LHCN-M2 (cell line): ENCODE measurements around the gene SLC52A3. TPM values are rescaled to one million over a fixed set of nuclear protein-coding genes. Genes with fewer than 3 reads are reported as not detected.

Experiments
- DNase-seq: peaks from one replicate; pipeline ENCODE4 v3.0.0-alpha.2; 2012; ENCODE audit warnings: low read depth
- total RNA-seq: library from RNA; depleted of rRNA; stranded (reverse); fragments of >200 nt; gene quantifications from 2 replicates; pipeline ENCODE4 v1.2.3, GENCODE V29; 2014

SLC52A3 gene
- total RNA-seq, 1 experiment from 2014 or later: not detected

DNA sequence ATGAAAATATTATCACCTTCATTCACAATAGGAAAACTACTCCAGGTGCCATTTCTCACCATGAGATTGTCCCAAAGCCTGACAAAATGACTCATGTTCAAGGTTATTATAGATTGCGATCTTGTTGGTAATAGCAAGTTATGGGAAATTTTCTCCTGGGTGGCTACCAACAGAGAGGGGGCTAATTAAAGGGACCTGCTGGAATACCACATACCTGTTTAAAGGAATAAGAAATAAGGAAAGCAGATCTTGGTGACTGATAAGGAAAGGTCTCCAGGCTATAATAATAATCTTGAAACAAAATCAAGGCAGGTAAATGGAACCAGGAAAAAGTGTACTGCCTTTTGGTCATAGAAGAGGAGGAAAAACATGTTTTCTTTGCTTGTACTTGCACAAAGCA, 1.4 kb downstream of the SLC52A3 start:
- no peak for DNase-seq

GRCh38 chr20:764255-764654, 4.0 kb downstream of the SLC52A3 start:
- DNase-seq: no peak

DNA sequence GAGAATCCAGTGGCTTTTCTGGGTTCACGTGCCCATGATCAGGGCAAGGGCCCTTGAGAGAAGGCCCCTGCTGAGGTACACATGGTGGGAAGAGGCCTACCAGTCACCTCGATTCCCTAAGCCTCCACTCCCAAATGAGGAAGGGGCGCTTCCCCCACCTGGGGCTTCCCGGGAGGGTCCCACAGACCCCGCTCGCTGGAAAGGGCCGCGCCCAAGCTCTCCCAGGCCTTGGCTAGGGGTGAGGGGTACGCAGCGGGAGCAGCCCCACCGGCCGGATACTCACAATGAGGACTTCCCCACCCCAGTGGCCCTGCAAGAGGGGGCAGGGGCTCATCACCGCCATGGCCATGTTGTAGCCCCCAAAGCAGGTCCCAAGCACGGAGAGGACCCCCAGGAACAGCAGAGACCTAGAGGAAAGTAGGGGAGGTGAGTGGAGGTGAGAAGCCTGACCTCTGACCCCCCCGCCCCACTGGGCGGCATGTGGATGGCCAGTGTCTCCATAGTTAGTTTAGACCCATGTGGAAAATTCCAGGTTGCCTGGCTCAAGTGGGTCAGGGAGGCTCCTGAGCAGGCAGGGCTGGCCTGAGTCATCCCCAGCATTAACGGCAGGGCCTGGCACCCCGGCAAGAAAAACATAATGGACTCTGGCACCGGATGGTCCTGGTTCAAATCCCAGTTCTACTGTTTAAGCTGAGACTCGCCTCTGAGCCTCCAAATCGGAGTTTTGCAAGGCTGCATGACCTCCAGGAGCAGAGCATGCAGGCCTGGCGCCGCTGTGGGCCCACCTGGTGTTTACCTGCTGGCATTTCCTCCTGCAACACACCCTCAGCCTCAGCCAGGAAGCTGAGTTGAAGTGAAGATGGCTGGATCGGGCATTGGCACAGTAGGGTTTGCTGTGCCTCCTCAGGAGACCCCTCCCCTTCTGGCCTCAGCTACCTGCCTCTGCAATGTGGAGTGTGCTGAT, 6.6 kb downstream of the SLC52A3 start:
- no peak for DNase-seq

- no peak for DNase-seq
These were observed 7.4 kb downstream of the SLC52A3 start for GRCh38 chr20:760751-761417.

- no peak for DNase-seq
These were observed 10.8 kb downstream of the SLC52A3 start for GRCh38 chr20:757506-757905.

DNA sequence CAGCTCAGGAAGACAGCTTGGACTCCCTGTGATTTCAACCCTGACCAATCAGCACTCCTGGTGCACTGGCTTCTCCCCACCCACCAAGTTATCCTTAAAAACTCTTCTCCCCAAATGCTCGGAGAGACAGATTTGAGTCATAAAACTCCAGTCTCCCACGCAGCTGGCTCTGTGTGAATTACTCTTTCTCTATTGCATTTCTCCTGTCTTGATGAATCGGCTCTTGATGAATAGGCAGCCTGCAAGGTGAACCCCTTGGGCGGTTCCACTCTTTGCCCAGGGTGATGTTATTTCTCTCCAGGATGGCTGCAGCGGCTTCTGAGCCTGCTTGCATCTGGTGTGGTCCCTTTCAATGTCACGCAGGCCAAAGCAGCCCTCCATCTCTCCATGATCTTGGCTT, 12.4 kb downstream of the SLC52A3 start:
- no peak for DNase-seq

- DNase-seq: no peak
These were observed 13.4 kb downstream of the SLC52A3 start for GRCh38 chr20:754904-755303.

DNA sequence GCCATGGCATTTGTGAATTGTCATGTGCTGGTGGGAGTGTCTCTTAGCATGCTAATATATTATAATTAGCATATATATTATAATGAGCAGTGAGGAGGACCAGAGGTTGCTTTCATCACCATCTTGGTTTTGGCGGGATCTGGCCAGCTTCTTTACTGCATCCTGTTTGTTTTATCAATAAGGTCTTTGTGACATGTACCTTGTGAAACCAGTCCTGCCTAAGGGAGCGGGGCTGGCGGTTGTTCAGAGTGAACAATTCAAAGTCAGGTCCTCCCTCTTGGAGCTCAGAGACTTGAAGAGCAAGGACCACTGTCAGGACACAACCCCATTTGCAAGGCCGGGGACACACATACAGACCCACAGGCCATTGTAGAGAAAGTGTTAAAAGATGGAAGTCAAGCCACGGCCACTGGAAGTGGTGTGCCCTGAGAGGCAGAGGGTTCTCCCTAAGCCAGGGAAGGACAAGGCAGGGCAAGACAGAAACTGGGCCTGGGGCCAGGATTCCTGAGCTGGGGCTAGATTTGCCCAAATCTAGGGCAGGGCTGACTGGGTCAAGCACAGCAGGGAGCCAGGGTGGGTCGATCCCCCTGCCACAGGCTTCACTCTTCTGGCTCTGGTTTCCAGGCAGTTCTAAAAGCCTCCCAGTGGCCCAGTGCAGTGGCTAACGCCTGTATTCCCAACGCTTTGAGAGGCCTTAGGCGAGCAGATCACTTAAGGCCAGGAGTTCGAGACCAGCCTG, 14.2 kb downstream of the SLC52A3 start:
- no peak for DNase-seq

DNA sequence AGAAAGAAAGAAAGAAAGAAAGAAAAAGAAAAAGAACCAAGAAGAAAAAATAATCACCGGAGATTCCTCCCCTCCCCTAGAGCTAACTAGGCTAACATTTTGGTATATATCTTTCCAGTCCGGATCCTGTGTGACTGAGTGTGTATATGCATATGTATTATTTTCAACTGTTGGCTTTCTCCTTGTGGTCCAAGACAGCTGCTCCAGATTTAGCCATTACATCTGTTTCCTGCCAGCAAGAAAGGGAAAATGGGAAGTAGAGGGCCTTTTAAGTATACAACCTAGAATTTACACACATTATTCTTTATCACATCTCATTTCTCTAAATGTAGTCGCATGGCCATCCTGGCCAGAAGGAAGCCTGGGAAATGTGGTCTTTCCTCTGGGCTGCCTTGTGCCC, 15.2 kb downstream of the SLC52A3 start:
- DNase-seq: no peak

GRCh38 chr20:752291-752690, 16.0 kb downstream of the SLC52A3 start:
- no peak for DNase-seq

GRCh38 chr20:751761-752160, 16.5 kb downstream of the SLC52A3 start:
- DNase-seq: no peak

GRCh38 chr20:750801-751200, 17.5 kb downstream of the SLC52A3 start:
- DNase-seq: no peak

DNA sequence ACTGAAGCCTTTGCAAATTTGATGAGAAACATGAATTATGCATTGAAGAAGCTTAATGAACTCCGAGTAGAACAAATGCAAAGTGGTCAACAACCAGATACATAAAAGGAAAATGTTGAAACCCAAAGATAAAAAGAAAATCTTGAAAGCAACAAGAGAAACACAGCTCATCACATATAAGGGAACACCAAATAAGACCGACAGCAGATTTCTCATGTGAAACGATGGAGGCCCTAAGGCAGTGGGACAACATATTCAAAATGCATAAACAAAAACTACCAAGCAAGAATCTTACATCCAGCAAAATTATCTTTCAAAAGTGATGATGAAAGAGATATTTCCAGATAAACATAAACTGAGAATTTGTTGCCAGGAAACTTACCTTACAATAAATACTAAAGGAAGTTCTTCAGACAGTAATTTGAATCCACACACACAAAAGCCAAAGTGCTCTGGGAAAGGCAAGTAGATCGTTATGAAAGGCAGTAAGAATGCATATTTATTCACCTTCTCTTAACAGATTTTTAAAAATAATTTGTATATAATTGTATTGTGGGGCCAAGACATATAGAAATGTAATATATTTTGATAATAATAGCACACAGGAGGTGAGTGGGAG, 22.5 kb downstream of the SLC52A3 start:
- DNase-seq: no peak

GRCh38 chr20:742156-742555, 26.1 kb downstream of the SLC52A3 start:
- DNase-seq: no peak

- DNase-seq: no peak
These were observed 26.7 kb downstream of the SLC52A3 start for GRCh38 chr20:741620-742019.

DNA sequence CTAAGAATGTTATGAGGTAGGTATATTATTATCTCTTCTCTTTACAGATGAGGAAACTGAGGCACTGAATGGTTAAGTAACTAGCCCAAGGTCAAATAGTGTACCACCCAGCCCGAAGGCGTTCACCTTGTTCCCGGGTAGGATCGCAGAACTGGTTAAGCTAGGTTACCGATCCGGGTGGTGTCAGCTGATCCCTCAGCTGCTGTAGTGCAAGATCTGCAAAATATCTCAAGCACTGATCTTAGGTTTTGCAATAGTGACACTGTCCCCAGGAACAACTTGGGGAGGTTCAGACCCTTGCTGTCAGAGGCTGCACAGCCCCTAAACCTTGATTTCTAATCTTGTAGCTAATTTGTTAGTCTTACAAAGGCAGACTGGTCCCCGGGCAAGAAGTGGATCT, 28.1 kb downstream of the SLC52A3 start:
- DNase-seq: no peak

- DNase-seq: no peak
These were observed 28.6 kb downstream of the SLC52A3 start for GRCh38 chr20:739736-740135.

- no peak for DNase-seq
These were observed 34.4 kb downstream of the SLC52A3 start for GRCh38 chr20:733861-734260.

DNA sequence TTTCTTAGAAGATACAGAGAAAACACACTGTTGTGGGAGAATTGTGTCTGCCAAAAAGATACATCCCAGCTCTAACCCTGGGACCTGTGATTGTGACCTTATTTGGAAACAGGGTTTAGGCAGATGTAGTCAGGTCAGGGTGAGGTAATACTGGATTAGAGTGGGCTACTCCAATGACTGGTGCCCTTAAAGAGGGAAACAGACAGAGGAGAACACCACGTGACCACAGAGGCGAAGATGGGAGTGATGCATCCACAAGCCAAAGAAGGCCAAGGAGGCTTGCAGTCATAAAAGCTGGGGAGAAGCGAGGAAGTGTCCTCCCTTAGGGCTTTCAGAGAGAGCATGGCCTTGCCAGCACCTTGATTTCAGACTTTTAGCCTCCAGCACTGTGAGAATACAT, 35.6 kb downstream of the SLC52A3 start:
- DNase-seq: no peak

DNA sequence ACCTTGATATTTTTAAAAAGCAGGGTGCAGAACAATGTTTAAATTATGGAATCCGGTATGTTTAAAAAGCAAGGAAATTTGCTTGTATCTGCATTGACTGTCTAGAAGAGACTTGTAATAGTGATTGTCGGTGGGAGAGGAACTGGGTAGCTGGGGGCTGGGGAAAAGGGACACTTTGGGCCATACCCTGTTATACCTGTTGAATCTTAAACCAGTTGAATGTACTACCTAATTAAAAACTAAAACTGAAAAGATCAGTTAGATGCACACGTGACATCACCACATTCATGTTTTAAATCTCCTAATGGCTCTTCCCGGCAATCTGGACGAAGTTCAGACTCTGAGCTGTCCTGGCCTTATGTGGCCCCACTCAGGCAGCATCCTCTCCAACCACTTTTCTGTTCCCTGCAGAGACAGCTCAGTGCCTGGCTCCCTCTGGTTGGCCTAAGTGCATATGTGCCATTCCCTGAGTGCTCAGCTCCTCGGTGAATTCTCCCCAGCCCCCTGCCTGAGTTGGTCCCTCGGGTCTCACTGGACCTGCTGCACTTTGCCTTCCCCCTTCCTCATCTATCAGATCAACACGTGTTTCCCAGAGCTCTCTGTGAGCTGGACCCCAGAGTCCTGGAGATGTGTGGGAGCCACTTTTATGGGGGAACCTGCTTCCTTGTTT, 36.3 kb downstream of the SLC52A3 start:
- DNase-seq: no peak

- DNase-seq: no peak
These were observed 38.3 kb downstream of the SLC52A3 start for GRCh38 chr20:730005-730404.
